Mucosa of rectum (tissue), 2 donors: ENCODE results near the gene DRICH1.
"Not testable (repeated sequence)": the region's sequence is repeated elsewhere in the genome, so short reads cannot be mapped to it uniquely, and the experiment has no call there.

Experiments used
- H3K27ac ChIP-seq, 2 donors: one replicate each; pipeline ENCODE4 v1.7.0; 2013; ENCODE audit warnings: inconsistent platforms in 2 of 2, low read depth in 2 of 2, low read length in 2 of 2
- H3K27me3 ChIP-seq, 2 donors: one replicate each; pipeline ENCODE4 v1.7.0; 2013; ENCODE audit warnings: low read length in 2 of 2; ENCODE audit not compliant: control insufficient read depth in 2 of 2, insufficient read depth in 2 of 2
- H3K36me3 ChIP-seq, 2 donors: one replicate each; pipeline ENCODE4 v1.7.0; 2013; ENCODE audit warnings: low read length in 2 of 2; ENCODE audit not compliant: control insufficient read depth in 2 of 2, insufficient read depth in 2 of 2
- H3K4me1 ChIP-seq, 2 donors: one replicate each; pipeline ENCODE4 v1.7.0; 2013; ENCODE audit warnings: low read length in 2 of 2, mild to moderate bottlenecking in 1 of 2; ENCODE audit not compliant: control insufficient read depth in 2 of 2, insufficient read depth in 2 of 2
- H3K4me3 ChIP-seq, 2 donors: one replicate each; pipeline ENCODE4 v1.7.0; 2013; ENCODE audit warnings: low read length in 2 of 2
- H3K9ac ChIP-seq, 2 donors: one replicate each; pipeline ENCODE4 v1.7.0; 2013; ENCODE audit warnings: low read length in 2 of 2, low read depth in 1 of 2, mild to moderate bottlenecking in 1 of 2
- H3K9me3 ChIP-seq, 2 donors: one replicate each; pipeline ENCODE4 v1.7.0; 2013; ENCODE audit warnings: low read length in 2 of 2; ENCODE audit not compliant: control insufficient read depth in 2 of 2
- donor health status: healthy.
- donor health status: Normal muscosa, but diverticular disease.

Gene DRICH1

GRCh38 chr22:23578306-23578705 lies 53.8 kb downstream of the DRICH1 start:
- Histone ChIP-seq H3K9me3 (no peaks in the 10 kb centered on the region), H3K27ac (no peak overlapping the region), H3K4me1 (no peaks in the 10 kb centered on the region), H3K9ac (no peak overlapping the region), H3K36me3 (no peaks in the 10 kb centered on the region), H3K27me3 (no peaks in the 10 kb centered on the region), H3K4me3 (no peak overlapping the region)

- Histone ChIP-seq H3K36me3 (no peaks in the 10 kb centered on the region), H3K27me3 (no peaks in the 10 kb centered on the region), H3K4me1 (no peaks in the 10 kb centered on the region), H3K27ac (no peak overlapping the region), H3K9ac (no peak overlapping the region), H3K4me3 (no peak overlapping the region), H3K9me3 (no peaks in the 10 kb centered on the region)
Observed at GRCh38 chr22:23576681-23577080, 55.4 kb downstream of the DRICH1 start.

DNA sequence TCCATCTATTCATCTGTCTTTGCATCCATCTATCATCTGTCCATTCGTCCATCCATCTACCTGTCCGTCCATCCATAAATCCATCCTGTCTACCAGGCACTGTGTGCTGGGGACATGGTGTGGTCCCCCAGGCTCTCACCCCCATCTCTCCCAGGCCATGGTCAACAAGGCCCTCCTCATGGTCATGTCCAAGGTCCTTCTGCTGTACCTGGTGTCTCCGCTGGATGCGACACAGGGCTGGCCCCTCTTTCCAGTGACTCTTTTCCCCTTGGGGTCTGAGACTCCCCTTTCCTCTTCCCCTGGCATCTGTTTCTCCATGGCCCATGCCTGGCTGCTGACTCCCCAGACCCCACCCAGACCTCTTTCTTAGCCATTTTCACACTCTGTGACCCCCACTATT lies 56.5 kb downstream of the DRICH1 start:
- no peaks in the 10 kb centered on the region for H3K4me1 ChIP-seq
- no peak overlapping the region for H3K27ac ChIP-seq

DNA sequence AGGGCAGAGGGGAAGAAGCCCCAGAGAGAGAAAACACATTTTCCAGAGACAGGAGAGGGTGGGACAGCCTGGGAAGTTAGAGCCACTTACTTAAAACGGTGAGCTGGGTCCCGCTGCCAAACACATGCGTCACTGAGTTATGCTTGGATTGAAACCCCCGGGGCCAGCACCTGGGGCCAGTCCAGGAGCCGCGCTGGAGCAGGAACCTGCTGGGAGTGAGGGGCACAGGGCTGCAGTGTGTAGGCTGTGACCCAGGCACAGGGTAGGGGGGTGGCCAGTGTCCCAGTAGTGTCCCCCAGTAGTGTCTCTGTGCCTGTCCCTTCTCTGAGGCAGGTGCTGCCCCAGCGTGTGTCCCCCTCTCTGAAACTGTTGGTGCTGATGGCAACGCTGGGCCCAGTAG lies 57.2 kb downstream of the DRICH1 start:
- H3K4me3 ChIP-seq, result no peak overlapping the region
- H3K27ac ChIP-seq, result no peak overlapping the region
- no peaks in the 10 kb centered on the region for H3K27me3 ChIP-seq
- H3K9ac ChIP-seq, result no peak overlapping the region
- H3K4me1 ChIP-seq, result no peaks in the 10 kb centered on the region
- H3K9me3 ChIP-seq, result no peaks in the 10 kb centered on the region
- H3K36me3 ChIP-seq, result no peaks in the 10 kb centered on the region

More for the DNA sequence above, 56.5 kb downstream of the DRICH1 start:
- Histone ChIP-seq H3K27me3 (no peaks in the 10 kb centered on the region), H3K9ac (no peak overlapping the region), H3K4me3 (no peak overlapping the region), H3K9me3 (no peaks in the 10 kb centered on the region), H3K36me3 (no peaks in the 10 kb centered on the region)

DNA sequence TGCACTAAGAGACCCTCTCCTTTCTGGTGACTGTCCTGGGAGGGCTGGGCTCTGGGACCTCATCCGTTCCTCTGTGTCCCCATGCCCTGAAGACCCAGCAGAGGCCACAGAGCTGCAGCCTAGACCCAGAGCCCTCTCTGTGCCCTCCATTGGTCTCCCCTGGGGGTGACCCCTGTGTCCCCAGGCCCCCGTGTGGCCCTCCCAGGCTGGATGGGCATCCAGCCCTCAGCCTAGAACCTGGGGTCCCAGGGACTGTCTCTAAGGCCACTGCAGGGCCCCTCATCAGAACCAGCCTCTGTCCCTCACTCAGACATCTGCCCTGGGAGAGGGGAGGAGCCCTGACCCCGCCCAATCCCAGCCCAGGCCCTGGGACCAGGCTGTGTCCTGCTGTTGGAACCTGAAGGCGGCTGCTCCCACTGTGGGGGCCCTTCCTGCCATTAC lies 57.7 kb downstream of the DRICH1 start:
- Histone ChIP-seq H3K9me3 (no peaks in the 10 kb centered on the region), H3K27ac (no peak overlapping the region), H3K27me3 (no peaks in the 10 kb centered on the region)

DNA sequence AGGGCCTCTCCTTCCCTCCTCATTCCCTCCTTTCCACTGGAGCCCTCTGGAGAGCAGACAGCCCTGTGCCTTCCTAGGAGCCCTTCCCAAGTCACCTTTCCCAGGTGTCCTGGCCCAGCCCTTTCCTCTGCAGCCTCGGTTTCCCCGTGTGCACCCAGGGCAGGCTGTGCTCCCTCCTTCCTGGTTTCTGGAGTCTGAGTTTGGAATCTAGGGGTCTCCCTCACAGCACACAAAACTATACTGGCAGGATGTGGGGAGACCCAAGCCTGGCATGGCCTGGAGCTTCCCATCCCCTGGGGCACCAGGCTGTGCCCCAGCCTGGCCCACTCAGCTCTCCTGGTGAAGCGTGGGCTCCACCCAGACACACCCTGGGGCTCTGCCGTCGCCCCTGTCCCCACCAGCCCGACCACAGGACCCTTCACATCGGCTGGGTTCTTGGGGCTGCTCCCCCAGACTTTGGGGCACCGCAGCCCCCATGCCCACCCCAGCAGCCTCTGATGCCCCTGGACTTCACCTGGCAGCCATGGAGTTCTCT lies 58.4 kb downstream of the DRICH1 start:
- not testable (repeated sequence) for H3K27ac ChIP-seq, H3K4me3 ChIP-seq, H3K4me1 ChIP-seq, H3K36me3 ChIP-seq, H3K9ac ChIP-seq, H3K27me3 ChIP-seq, H3K9me3 ChIP-seq

More for the DNA sequence above, 57.7 kb downstream of the DRICH1 start:
- Histone ChIP-seq H3K4me3 (no peak overlapping the region), H3K4me1 (no peaks in the 10 kb centered on the region), H3K9ac (no peak overlapping the region), H3K36me3 (no peaks in the 10 kb centered on the region)

- not testable (repeated sequence) for H3K4me1 ChIP-seq, H3K4me3 ChIP-seq, H3K9ac ChIP-seq, H3K27ac ChIP-seq, H3K9me3 ChIP-seq, H3K36me3 ChIP-seq, H3K27me3 ChIP-seq
Observed at GRCh38 chr22:23573106-23573505, 59.0 kb downstream of the DRICH1 start.

- Histone ChIP-seq H3K4me1 (no peaks in the 10 kb centered on the region), H3K27me3 (peaks cover 4% of the 10 kb centered on the region in 2 donors), H3K36me3 (no peaks in the 10 kb centered on the region), H3K27ac (no peak overlapping the region), H3K9ac (no peak overlapping the region), H3K4me3 (no peak overlapping the region), H3K9me3 (no peaks in the 10 kb centered on the region)
Observed at GRCh38 chr22:23571486-23571885, 60.6 kb downstream of the DRICH1 start.

DNA sequence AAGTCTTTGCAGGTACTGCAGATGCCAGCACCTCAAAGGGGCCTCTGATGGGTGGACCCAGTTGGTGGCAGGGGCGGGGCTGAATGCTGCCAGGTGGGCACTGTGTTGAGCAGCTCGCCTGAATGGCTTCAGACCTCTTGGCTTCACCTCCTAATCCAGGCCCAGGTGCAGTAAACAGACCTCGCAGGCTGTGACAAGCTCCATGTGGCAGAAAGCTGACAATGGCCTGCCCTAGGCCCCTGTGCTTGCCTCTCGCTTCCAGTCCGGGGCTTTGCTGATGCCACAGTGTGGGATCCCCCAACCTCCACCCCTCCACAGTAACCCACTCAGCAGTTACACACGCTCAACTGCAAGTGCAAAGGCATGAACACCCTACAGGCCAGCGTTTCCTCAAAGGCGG lies 61.4 kb downstream of the DRICH1 start:
- Histone ChIP-seq H3K4me3 (no peak overlapping the region), H3K9me3 (no peaks in the 10 kb centered on the region), H3K27me3 (peaks cover 5 to 7% of the 10 kb centered on the region in 2 donors), H3K9ac (no peak overlapping the region), H3K36me3 (no peaks in the 10 kb centered on the region), H3K4me1 (peaks cover 2 to 3% of the 10 kb centered on the region in 2 donors), H3K27ac (no peak overlapping the region)

DNA sequence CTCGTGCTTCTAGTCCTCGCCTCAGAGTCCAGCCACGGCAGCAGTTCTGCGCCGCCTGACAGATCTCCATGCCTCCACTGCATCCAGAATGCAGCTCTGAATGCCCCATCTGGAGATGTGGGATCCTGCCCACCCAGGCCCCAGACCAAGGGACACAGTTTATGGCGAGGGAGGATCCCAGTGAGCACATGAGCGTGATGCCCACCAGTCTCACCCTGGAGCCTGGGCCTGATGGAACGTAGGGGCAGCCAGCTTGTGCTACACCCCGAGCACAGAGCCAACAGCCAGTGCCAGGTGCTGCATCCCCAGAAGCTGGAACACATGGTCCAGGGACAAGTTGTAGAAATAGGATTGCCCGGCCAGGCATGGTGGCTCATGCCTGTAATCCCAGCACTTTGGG lies 62.4 kb downstream of the DRICH1 start:
- Histone ChIP-seq H3K36me3 (no peaks in the 10 kb centered on the region), H3K9me3 (no peaks in the 10 kb centered on the region), H3K27ac (no peak overlapping the region), H3K4me3 (no peak overlapping the region), H3K9ac (no peak overlapping the region), H3K27me3 (peaks cover 10 to 11% of the 10 kb centered on the region in 2 donors), H3K4me1 (peaks cover 2 to 7% of the 10 kb centered on the region in 2 donors)

GRCh38 chr22:23569291-23569690 lies 62.8 kb downstream of the DRICH1 start:
- Histone ChIP-seq H3K9me3 (no peaks in the 10 kb centered on the region), H3K9ac (no peak overlapping the region), H3K27me3 (peaks cover 10 to 11% of the 10 kb centered on the region in 2 donors), H3K4me3 (no peak overlapping the region), H3K36me3 (no peaks in the 10 kb centered on the region), H3K4me1 (peaks cover 2 to 7% of the 10 kb centered on the region in 2 donors), H3K27ac (no peak overlapping the region)
